IPS-18c (cell line): ENCODE data around the gene FBH1.
"Not testable (repeated sequence)": the region's sequence is repeated elsewhere in the genome, so short reads cannot be mapped to it uniquely, and the experiment has no call there.

Source experiments
- H3K4me3 ChIP-seq: 2 replicates; pipeline ENCODE4 v1.7.0; 2013; ENCODE audit warnings: low read depth, mild to moderate bottlenecking, low read length, moderate library complexity; ENCODE audit not compliant: insufficient read depth
- H3K9me3 ChIP-seq: one replicate; pipeline ENCODE4 v1.6.1; 2013; ENCODE audit warnings: mild to moderate bottlenecking, low read length, moderate library complexity; ENCODE audit not compliant: control insufficient read depth, insufficient read depth

The FBH1 gene

DNA sequence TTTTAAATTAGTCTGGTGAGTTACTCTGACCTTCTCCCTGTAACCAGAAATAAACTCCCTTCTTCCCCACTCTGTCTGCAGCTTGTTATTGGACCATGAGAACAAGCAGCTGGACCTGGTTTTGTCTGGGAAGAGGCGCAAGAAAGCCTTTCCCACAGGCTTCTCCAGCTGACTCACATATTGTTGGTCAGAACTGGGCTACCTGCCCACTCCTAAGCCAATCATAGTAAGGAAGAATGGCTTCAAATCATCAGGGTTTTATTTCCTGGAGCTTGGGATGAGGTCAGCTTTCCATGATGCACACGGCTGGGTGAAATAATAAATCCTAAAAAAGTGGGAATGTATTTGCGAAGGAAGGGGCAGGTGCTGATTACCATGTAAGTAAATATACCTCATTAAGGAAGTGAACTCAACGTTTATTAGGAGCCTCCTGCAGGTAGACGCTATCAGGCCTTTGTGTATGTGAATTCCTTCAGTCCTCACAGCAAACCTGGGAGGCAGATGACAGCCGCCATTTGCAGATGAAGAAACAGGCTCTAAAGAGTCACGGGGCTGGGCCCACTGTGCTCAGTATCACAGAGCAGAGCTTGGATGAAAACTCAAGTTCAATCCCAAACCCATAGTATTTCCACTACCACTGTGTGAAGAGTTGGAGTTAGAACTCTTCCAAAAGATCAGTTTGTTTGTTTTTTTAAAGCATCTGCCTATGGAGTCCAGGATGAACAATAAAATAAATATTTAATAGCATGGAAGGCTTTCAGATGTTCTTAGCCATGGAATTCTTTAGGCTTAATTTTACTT is 54.5 kb downstream of the FBH1 start:
- Histone ChIP-seq H3K9me3 (no peaks in the 10 kb centered on the region), H3K4me3 (no peak overlapping the region)

DNA sequence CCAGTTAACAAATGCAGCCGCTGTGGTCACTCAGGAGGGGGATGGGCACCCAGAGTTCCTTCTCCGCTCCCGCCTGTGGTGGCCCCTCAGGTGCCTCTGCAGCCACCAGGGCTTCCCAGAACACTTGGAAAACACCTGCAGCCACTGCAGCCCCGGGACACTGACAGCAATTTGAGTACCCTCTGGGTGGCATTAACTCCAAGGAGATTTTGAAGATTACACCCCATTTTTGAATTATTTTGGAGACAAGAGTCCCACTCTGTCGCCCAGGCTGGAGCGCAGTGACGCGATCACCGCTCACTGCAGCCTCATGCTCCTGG is 55.1 kb downstream of the FBH1 start:
- Histone ChIP-seq H3K4me3 (no peak overlapping the region), H3K9me3 (no peaks in the 10 kb centered on the region)

DNA sequence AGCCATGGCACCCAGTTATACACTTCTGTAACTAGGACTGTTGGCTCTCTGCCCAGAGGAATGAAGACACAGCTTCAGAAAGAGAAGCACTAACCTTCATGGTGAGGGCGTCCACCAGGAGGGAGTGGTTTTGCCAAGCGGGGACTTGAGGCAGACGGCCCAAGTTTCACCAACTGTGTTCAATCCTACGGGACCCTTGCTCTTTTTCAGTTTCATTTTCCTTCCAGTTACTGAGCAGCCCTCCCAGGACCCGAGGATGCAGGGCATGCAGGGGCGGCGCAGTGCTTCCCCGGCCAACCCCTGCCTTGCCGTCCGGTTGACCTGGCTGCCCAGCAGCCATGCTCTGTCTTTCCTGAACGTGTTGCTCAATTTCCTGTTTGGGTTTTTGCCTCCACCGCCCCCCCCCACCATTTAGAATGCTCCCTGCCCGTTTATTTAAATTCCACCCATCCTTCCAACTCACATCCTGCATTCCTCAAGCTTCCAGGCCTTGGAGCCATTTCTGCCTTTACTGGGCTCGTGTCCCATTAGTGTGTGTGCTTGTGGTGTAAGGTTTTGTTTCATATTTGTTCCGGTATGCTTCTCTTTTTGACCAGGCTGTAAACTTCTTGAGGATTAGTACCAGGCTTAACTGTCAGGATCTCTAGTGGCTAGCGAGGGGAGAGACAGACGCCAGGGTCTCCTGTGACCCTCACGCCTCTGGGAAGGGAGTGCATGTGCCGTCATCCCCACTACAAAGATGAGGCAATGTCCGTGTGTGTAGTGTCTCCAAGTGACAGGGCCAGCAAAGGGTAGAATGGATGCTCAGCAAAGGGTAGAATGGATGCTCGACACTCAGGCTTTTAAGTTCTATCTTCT is 55.7 kb downstream of the FBH1 start:
- no peak overlapping the region for H3K4me3 ChIP-seq
- H3K9me3 ChIP-seq, result no peaks in the 10 kb centered on the region

DNA sequence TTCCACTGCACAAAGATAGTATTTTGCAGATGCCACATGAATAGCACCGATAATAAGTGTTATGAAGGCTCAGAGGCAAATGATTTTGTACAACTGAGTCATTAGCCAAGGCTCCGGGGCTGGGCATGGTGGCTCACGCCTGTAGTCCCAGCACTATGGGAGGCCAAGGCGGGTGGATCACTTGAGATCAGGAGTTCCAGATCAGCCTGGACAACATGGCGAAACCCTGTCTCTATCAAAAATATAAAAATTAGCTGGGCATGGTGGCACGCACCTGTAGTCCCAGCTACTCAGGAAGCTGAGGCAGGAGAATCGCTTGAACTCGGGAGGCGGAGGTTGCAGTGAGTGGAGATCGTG is 56.4 kb downstream of the FBH1 start:
- not testable (repeated sequence) for H3K9me3 ChIP-seq, H3K4me3 ChIP-seq

DNA sequence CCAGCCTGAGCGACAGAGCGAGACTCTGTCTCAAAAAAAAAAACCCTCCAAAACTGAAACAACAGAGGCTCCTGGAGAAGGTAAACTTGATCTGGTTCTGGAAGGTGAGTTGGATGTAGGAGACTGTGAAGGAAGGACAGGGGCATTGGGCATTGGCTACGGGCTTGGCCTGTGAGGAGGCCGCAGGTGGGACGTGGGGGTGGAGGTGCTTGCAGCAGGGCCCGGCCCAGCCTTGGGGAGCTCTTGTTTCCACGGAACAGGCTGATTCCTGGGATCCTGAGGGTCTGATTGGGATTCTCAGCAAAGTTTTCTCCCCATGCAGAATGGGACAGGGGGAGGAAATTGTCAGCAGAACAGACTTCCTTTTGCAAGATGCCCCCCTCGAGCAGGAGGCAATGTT is 56.7 kb downstream of the FBH1 start:
- no peak overlapping the region for H3K4me3 ChIP-seq
- no peaks in the 10 kb centered on the region for H3K9me3 ChIP-seq

DNA sequence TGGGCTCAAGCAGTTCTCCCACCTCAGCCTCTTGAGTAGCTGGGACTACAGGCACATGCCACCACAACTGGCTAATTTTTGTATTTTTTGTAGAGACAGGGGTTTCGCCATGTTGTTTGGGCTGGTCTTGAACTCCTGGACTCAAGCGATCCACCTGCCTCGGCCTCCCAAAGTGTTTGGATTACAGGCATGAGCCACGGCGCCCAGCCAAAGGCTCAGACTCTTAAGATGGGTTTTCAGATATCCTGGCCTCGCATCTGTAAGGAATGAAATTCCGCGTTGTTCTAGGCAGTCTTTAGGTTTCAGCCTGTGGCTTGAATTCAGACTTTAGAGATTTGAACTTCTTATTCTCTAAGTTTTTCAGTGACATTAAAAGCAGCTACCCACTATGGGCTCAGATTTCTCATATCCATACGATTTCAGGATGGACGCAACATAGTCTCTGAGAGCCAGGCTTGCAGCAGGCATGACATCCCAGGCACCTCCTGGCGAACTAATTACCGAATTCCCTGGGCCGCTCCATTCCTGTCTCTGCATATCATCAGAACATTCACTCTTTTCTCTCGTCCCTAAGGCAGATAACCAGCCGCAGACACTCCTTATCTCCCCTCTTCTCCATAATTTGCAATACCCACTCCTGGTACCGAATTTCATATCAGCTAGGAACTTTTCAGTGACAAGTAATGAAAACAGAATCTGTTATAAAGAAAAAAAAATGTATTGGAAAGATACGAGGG is 57.6 kb downstream of the FBH1 start:
- no peak overlapping the region for H3K4me3 ChIP-seq
- H3K9me3 ChIP-seq, result no peaks in the 10 kb centered on the region

DNA sequence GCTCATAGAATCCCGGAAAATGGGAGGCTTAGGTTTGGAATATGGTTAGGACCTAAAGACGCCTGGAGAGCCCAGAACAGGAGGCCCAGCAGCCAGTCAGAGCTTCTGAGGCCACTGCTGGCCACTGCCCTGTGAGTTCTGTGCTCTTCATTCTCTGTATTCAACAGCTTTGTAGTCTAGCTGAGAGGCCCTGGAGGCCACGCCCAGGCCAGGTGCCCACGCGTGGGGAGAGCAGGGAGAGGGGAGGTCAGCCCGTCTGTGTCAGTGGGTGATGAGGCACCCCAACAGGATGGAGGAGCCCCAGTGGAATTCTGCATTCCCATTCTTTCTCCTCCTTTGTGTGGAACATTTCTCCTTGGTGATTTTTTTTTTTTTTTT is 58.2 kb downstream of the FBH1 start:
- Histone ChIP-seq H3K4me3 (no peak overlapping the region), H3K9me3 (no peaks in the 10 kb centered on the region)

DNA sequence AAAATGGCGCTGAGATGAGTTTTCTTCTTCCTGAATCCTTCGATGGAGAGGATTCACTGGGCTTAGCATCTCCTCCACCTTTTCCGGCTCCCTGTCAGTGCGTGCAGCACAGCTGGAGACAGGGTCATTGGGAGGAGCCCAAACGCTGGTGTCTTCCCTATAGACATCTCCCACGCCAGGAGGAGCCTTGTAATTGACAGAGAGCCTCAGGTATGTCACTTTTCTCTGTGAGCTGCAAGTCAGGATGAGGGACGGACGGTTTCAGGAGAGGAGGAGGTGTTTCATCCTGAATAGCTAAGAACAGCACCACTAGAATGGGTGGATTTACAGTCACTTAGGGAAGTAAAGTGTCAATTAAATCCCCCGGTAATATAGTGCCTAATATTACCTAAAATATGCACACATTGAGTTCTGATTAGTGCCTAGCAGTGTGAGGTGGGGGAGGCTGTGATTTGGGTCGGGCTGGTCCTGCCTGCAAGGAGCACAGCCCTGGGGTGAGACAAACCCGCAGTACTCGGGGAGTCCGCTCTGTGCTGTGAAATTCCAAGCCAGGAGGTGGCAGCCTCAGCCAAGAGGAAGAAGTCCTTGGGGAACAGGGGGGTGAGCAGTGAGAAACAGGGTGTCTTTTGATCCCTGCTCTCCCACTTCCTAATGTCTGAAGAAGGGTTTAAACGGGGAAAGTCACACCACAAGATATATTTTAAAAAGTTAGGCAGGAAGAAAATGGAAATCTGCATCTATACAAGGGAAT is 59.1 kb downstream of the FBH1 start:
- Histone ChIP-seq H3K9me3 (no peaks in the 10 kb centered on the region), H3K4me3 (no peak overlapping the region)

DNA sequence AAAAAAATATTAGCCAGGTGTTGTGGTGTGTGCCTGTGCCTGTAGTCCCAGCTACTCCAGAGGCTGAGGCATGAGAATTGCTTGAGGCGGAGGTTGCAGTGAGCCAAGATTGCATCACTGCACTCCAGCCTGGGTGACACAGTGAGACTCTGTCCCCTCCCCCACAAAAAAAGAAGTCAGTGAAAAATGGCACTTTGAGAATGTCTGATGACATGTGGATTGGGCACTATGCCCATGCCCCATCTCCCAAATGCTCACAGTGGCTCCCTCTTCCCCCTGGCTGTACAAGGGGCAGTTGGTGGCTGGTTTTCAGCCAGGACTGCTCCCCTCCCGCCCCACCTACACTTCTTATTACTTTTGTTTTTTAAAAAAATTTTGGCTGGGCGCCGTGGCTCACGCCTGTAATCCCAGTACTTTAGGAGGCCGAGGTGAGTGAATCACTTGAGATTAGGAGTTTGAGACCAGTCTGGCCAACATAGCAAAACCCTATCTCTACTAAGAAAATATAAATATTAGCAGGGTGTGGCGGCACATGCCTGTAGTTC is 61.2 kb downstream of the FBH1 start:
- no peak overlapping the region for H3K4me3 ChIP-seq
- H3K9me3 ChIP-seq, result no peaks in the 10 kb centered on the region

DNA sequence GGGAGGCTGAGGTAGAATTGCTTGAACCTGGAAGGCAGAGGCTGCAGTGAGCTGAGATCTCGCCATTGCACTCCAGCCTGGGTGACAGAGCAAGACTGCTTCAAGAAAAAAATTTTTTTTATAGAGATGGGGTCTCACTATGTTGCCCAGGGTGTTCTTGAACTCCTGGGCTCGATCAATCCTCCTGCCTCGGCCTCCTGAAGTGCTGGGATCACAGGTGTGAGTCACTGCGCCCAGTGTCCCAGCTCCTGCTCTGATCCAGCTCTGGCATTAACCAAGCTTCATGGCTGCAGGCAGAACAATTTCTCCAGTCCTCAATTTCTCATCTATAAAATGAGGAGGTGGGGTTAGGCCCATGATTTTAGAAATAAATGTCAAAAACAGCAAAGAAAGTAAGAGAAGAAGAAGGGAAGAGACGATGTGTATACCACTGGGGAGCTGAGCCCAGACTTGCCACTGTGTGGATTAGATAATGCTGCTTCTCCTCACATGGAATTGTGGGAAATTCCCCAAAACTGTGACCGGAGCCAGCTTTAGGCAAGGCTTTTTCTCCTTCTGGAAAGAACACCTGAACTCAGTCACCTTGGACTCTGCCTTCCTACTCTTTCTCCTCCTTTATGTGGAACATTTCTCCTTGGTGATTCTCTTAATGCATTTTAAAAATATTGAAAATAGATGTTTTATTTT is 61.8 kb downstream of the FBH1 start:
- no peak overlapping the region for H3K4me3 ChIP-seq

DNA sequence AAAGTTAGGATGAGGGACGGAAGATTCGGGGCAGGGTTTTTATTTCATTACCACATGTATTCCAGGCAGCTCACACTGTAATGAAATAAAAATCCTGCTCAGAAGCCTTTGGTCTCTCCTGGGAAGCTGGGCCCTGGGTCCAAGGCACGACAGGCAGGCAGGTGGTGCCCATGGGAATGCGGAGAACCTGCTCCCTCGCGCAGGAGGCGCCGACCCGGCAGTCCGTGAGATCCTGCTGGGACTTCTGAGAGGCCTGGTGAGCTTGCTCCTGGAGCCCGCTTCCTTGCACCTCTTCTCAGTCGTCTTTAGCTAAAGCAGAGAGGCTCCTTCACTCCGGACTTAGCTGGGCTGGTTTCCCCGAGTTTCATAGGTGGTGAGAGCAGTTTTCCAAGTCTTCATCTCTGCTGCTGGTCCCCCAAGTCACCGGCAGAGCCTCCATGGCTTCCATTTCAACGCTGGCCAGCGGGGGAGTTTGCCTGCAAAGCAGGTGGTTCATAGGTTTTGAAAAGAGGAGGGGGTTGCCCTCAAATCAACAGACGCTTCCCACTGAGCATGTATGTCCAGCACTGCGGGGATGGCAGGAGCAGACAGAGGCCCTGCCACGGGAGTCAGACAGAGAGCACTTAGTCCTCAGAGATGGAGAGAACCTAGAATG is 62.8 kb downstream of the FBH1 start:
- Histone ChIP-seq H3K4me3 (no peak overlapping the region), H3K9me3 (no peaks in the 10 kb centered on the region)

More for the DNA sequence above, 61.8 kb downstream of the FBH1 start:
- H3K9me3 ChIP-seq, result no peaks in the 10 kb centered on the region

DNA sequence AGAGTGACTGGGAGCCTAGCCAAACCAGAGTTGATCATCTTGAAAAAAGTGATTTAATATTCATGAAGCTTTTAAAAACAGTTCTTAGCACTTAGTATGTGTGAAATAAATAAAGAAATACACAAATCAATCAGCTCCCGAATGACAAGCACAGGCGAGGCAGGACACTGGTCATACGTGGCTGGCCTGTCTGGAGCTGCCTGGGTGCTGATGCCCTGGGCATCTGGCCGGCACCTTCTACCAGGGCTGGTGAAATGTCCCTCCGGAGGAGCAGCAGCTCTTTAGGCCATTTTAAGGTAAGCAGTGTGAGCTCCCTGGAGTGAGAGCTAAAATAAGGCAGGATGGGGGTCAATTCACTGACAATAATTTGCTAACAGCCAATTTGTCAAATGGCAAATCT is 63.6 kb downstream of the FBH1 start:
- no peaks in the 10 kb centered on the region for H3K9me3 ChIP-seq
- no peak overlapping the region for H3K4me3 ChIP-seq

DNA sequence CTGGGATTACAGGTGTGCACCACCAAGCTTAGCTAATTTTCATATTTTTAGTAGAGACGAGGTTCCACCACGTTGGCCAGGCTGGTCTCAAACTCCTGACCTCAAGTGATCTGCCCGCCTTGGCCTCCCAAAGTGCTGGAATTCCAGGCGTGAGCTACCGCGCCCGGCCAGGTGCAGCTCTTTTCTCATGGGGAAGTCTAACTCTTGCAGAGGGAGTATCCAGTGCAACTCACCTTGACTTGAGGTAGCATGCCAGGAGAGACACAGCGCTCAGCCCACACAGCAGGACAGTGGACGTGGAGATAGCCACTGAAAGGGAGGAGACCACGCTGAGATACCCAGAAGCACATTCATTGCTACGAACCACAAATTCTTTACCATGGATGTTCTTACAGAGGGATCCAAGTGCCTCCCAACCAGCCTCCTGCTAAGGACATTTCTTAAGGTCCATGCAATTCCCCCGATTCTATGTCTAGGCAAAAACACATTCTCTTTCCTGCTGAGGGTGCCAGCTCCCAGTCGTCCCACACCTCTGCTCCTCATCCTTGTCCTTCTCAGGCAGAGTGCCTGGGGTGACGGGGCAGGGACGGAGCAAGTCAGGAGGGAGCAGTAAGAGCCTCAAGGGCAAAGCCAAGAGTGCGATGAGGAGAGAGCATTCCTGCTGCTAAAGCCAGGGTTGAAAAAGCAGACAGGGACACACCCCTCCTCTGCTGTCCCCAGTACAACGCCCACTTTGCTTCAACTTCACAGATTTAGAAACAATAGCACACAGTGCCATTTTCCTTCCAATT is 66.3 kb downstream of the FBH1 start:
- H3K4me3 ChIP-seq, result no peak overlapping the region
- no peaks in the 10 kb centered on the region for H3K9me3 ChIP-seq

DNA sequence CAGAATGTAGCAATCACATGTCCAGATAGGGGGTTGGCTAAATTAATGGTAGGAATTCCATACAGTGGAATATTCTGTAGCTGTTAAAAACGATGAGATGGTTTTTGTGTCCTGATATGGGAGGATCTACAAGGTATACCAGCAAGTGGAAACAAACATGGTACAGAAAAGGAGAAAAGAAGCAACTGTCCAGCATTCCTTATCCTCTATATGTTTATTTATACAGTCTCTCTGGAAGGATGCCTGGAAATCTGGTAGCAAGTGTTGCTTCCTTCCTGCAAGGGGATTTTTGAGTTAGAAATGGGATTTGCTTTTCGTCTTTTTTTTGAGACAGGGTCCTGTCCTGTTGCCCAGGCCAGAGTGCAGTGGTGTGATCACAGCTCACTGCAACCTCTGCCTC is 68.0 kb downstream of the FBH1 start:
- no peaks in the 10 kb centered on the region for H3K9me3 ChIP-seq
- no peak overlapping the region for H3K4me3 ChIP-seq

DNA sequence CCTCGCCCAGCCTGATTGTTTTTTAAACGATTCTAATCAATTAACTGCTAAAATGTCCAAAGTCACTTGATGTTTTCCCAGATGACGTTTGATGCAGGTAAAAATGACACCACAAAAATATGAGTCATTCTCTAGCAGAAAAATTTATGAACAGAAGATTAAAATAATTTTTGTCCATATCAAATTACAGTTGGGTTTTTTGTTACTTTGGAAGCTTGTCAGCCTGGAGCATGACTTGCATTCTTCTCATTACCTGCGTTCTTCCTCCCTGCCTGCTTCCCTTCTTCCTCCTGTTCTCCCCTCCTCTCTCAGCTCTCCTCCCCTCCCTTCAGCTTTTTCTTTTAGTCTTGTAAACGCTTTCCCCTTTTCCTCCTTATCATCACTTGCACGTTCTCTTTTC is 68.6 kb downstream of the FBH1 start:
- H3K9me3 ChIP-seq, result no peaks in the 10 kb centered on the region
- no peak overlapping the region for H3K4me3 ChIP-seq

DNA sequence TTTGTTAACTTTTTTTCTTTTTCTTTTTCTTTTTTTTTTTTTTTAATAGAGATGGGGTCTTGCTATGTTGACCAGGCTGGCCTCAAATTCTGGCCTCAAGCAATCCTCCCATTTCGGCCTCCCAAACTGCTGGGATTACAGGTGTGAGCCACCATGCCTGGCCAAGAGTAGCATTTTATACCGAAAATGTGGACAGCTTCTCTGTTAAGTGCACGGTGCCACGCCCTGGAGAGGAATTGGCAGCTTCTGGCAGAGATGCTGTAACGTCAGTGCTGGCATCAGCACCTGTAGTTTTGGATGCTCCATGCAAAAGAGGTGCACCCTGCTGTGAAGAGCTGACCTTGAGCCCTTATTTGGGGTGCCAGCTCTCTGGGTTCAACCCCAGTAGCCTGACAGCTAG is 69.1 kb downstream of the FBH1 start:
- Histone ChIP-seq H3K9me3 (no peaks in the 10 kb centered on the region), H3K4me3 (no peak overlapping the region)
